GM23248 (cell line): ENCODE data around the gene NEU4.

ENCODE experiments used
- EZH2 ChIP-seq: fragments of 200-600 bp; sonication (generic); IDR thresholded peaks from 2 replicates; pipeline ENCODE4 v1.6.1; 2018; ENCODE audit warnings: antibody characterized with exemption, mild to moderate bottlenecking; ENCODE audit not compliant: insufficient read depth, poor library complexity, severe bottlenecking
- EZH2phosphoT487 ChIP-seq: fragments of 200-600 bp; sonication (generic); IDR thresholded peaks from 2 replicates; pipeline ENCODE4 v1.6.1; 2018; ENCODE audit warnings: antibody characterized with exemption, moderate library complexity, mild to moderate bottlenecking, low read depth; ENCODE audit not compliant: insufficient read depth

- TF ChIP-seq EZH2phosphoT487 (no peak), EZH2 (no peak)
Observed at GRCh38 chr2:241820625-241821384, 11.8 kb downstream of the NEU4 start.
